SK-N-MC (cell line): ENCODE results near the gene LRRC28.

Experiments used
- EZH2 ChIP-seq: fragments of 200-600 bp; sonication (generic); IDR thresholded peaks from one replicate; pipeline ENCODE4 v1.6.1; 2017; ENCODE audit warnings: antibody characterized with exemption
- POLR2AphosphoS5 ChIP-seq: IDR thresholded peaks from 2 replicates; pipeline ENCODE4 v1.6.1; 2012; ENCODE audit warnings: mild to moderate bottlenecking, low read depth, low read length, borderline replicate concordance

GRCh38 chr15:99348412-99348811, 97.1 kb downstream of the LRRC28 start:
- no peak for TF ChIP-seq EZH2
- TF ChIP-seq POLR2AphosphoS5 = no peak
